ENCODE data around the gene TMEM141.

The TMEM141 gene

DNA sequence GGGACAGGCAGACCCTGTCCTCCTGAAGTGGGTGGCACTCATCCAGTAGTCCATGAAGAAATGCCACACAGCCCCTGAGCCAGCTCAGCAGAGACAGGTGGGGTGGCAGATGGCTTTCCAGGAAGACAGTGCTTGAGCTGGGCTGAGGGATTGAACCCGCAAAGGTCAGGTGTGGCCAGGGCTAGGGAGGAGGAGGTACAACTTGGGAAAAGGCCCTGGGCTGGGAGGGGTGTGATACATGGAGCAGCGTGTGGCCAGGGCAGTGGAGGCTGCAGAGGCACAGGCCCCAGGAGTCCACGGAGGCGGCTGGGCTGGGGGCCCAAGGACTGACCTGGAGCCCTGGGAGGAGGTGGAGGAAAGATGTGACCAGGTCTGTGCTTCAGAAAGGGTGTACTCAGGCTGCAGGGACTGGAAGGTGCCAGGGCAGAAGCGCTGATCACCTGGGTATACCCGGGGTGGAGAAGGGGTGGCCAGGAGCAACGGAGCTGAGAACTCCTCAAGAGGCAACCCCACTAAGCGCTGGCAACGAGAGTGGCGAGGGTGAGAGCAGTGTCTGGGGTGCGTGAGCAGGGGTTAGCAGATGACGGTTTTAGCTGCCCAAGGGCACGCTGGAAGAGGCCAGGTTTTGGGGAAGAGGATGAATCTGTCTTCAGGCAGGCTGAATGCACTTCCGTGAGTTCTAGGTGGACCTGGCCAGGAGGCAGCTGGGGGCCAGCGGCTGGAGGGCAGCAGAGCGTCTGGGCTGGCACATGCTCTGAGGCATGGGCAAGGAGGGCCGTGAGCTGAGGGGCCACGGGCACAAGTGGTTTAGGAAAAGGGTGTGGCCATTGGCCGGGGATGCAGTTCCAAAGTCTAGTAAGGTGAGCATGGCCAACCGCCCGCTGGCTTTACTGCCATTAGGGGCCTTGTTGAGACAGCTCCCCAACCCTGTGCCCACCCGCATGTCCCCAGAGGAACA is 12.7 kb downstream of the TMEM141 start:
- H3K4me3 ChIP-seq (IDR thresholded peaks at IDR 0.05; ENCODE audit: insufficient read depth, low read depth, low read length), result no peak overlapping the region
- peaks cover 8% of the 10 kb centered on the region for H3K79me2 ChIP-seq (ENCODE audit: insufficient read depth, low read depth)
- no peak overlapping the region for H2AFZ ChIP-seq (ENCODE audit: low read depth)
- no peak overlapping the region for H3K27ac ChIP-seq
- TF ChIP-seq, protein P1, sequence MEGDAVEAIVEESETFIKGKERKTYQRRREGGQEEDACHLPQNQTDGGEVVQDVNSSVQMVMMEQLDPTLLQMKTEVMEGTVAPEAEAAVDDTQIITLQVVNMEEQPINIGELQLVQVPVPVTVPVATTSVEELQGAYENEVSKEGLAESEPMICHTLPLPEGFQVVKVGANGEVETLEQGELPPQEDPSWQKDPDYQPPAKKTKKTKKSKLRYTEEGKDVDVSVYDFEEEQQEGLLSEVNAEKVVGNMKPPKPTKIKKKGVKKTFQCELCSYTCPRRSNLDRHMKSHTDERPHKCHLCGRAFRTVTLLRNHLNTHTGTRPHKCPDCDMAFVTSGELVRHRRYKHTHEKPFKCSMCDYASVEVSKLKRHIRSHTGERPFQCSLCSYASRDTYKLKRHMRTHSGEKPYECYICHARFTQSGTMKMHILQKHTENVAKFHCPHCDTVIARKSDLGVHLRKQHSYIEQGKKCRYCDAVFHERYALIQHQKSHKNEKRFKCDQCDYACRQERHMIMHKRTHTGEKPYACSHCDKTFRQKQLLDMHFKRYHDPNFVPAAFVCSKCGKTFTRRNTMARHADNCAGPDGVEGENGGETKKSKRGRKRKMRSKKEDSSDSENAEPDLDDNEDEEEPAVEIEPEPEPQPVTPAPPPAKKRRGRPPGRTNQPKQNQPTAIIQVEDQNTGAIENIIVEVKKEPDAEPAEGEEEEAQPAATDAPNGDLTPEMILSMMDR (conservative IDR thresholded peaks at IDR 0.05; ENCODE audit: low read depth, low read length), result no peak
- H4K20me1 ChIP-seq (ENCODE audit: insufficient read depth), result no peaks in the 10 kb centered on the region
- peaks cover 38% of the 10 kb centered on the region for H3K4me1 ChIP-seq (ENCODE audit: low read depth, poor library complexity, severe bottlenecking)
- H3K9ac ChIP-seq, result no peak overlapping the region
- H3K4me2 ChIP-seq, result no peak overlapping the region
- H3K36me3 ChIP-seq (ENCODE audit: insufficient read depth), result no peaks in the 10 kb centered on the region
- H3K27me3 ChIP-seq (ENCODE audit: insufficient read depth, low read depth), result no peaks in the 10 kb centered on the region

DNA sequence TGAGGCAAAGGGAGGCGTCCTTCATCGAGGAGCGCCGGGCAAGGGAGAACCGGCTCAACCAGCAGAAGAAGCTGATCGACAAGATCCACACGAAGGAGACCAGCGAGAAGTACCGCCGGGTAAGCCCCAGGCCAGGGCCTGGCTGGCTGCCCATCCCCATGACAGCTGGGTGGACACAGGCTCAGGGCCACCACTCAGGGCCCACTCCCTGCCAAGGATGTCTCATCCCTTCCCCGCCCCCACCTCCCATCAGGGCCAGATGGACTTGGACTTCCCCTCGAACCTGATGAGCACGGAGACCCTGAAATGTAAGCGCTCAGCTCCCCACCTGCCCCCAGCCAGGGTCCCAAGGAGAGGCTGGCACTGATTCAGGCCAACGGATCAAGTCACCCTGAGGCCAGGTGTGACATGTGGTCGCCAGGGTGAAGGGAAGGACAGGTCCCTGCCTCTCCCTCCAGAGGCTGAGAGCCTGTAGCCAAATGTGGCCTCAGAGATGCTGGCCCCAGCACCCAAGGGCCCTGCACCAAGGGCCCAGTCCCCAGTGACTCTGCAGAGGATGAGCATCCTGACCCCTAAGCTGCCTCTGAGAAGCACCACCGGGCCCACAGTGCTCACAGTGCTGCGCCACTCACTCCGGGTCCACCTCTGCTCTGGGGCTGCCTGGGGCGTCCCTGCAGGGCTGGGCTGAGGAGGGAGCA is 13.5 kb downstream of the TMEM141 start:
- Histone ChIP-seq H3K27ac (no peak overlapping the region), H3K4me1 (ENCODE audit: low read depth, poor library complexity, severe bottlenecking) (peaks cover 41% of the 10 kb centered on the region)

DNA sequence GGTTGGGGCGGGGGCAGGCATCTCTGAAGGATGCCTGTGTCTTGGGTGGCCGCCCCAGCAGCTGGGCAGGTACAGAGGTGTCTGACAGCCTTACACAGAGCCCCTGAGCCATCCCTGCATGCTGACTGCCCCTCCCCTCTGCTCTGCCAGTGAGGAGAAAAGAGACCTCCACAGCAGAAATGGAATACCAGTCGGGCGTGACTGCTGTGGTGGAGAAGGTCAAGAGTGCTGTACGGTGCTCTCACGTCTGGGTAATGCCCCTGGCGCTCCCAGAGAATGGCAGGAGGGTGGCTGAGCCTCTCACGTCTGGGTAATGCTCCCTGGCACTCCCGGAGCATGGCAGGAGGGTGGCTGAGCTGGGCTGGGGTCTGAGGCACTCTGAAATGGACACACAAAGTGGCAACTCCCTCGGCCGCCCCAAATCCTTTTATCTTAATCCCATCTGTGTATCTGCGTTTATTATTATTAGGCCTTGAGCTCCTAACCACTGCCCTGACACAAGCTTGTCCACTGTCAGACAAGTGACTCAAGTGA is 14.1 kb downstream of the TMEM141 start:
- peaks cover 22% of the 10 kb centered on the region for H3K79me2 ChIP-seq (ENCODE audit: insufficient read depth, low read depth)
- no peak overlapping the region for H3K4me3 ChIP-seq (IDR thresholded peaks at IDR 0.05; ENCODE audit: insufficient read depth, low read depth, low read length)
- no peak overlapping the region for H3K9ac ChIP-seq
- H2AFZ ChIP-seq (ENCODE audit: low read depth), result no peak overlapping the region
- H3K27ac ChIP-seq, result no peak overlapping the region
- H3K27me3 ChIP-seq (ENCODE audit: insufficient read depth, low read depth), result no peaks in the 10 kb centered on the region
- TF ChIP-seq, protein P1 (conservative IDR thresholded peaks at IDR 0.05; ENCODE audit: low read depth, low read length), result no peak
- H4K20me1 ChIP-seq (ENCODE audit: insufficient read depth), result 0 out of 2 replicates have a peak, but pooled peaks cover 3% of the 10 kb centered on the region
- no peaks in the 10 kb centered on the region; the same call in 1 of the 2 replicates for H3K36me3 ChIP-seq (ENCODE audit: insufficient read depth)
- peaks cover 43% of the 10 kb centered on the region for H3K4me1 ChIP-seq (ENCODE audit: low read depth, poor library complexity, severe bottlenecking)
- H3K4me2 ChIP-seq, result no peak overlapping the region

More for the DNA sequence above, 13.5 kb downstream of the TMEM141 start:
- H3K27me3 ChIP-seq (ENCODE audit: insufficient read depth, low read depth), result no peaks in the 10 kb centered on the region
- 0 out of 2 replicates have a peak, but pooled peaks cover 1% of the 10 kb centered on the region for H4K20me1 ChIP-seq (ENCODE audit: insufficient read depth)
- H3K36me3 ChIP-seq (ENCODE audit: insufficient read depth), result no peaks in the 10 kb centered on the region; the same call in 1 of the 2 replicates
- no peak overlapping the region for H2AFZ ChIP-seq (ENCODE audit: low read depth)
- H3K79me2 ChIP-seq (ENCODE audit: insufficient read depth, low read depth), result peaks cover 16% of the 10 kb centered on the region
- no peak overlapping the region for H3K9ac ChIP-seq
- no peak overlapping the region for H3K4me2 ChIP-seq
- H3K4me3 ChIP-seq (IDR thresholded peaks at IDR 0.05; ENCODE audit: insufficient read depth, low read depth, low read length), result no peak overlapping the region
- TF ChIP-seq, protein P1 (conservative IDR thresholded peaks at IDR 0.05; ENCODE audit: low read depth, low read length), result no peak

DNA sequence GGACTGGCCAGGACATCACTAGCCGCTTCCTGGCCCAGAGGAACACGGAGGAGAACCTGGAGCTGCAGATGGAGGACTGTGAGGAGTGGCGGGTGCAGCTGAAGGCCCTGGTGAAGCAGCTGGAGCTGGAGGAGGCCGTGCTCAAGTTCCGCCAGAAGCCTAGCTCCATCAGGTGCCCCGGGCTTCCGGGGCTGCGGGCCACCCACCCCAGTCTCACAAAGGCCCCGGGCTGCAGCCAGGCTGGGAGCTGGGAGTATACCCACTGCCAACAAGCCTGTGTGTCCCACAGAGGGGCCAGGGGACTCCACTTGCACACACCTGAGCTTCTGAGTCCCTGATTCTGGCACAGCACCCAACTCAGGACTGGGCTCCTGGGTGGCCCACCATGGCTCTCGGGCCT is 14.9 kb downstream of the TMEM141 start:
- Histone ChIP-seq H2AFZ (ENCODE audit: low read depth) (no peak overlapping the region), H3K4me3 (IDR thresholded peaks at IDR 0.05; ENCODE audit: insufficient read depth, low read depth, low read length) (no peak overlapping the region), H3K4me1 (ENCODE audit: low read depth, poor library complexity, severe bottlenecking) (peaks cover 36% of the 10 kb centered on the region), H3K79me2 (ENCODE audit: insufficient read depth, low read depth) (peaks cover 30% of the 10 kb centered on the region), H3K4me2 (no peak overlapping the region), H3K27ac (no peak overlapping the region), H3K36me3 (ENCODE audit: insufficient read depth) (no peaks in the 10 kb centered on the region; the same call in 1 of the 2 replicates), H3K9ac (no peak overlapping the region), H3K27me3 (ENCODE audit: insufficient read depth, low read depth) (no peaks in the 10 kb centered on the region), H4K20me1 (ENCODE audit: insufficient read depth) (0 out of 2 replicates have a peak, but pooled peaks cover 3% of the 10 kb centered on the region)
- TF ChIP-seq, protein P1 (conservative IDR thresholded peaks at IDR 0.05; ENCODE audit: low read depth, low read length), result no peak
